Right hindlimb (tissue), 1 donor: ENCODE results near the gene FBXW7.

Source experiments
- DNase-seq: peaks from one replicate; pipeline ENCODE4 v3.0.0-alpha.2; 2018

Gene FBXW7

GRCh38 chr4:152464030-152464823 is 71.7 kb downstream of the FBXW7 start:
- DNase-seq: no peak

DNA sequence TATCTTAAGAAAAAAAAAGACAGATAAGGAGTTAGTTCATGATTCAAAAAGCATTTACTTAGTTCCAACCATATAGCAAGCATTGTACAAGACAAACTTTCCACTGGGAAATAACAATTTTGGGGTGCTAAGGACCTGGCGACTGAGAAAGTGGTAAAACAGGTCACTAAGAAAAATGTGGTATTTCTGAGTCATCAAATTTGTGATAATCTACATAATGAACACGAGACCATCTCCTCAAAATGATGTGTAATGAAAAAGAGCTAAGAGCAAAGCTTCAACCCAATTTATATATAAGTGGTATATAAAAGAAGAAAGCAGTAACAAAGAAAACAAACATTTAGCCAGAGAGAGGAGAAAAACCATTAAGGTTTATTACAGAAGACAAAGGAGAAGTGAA is 72.3 kb downstream of the FBXW7 start:
- no peak for DNase-seq

- DNase-seq: no peak
These were observed 73.2 kb downstream of the FBXW7 start for GRCh38 chr4:152462695-152463094.

DNA sequence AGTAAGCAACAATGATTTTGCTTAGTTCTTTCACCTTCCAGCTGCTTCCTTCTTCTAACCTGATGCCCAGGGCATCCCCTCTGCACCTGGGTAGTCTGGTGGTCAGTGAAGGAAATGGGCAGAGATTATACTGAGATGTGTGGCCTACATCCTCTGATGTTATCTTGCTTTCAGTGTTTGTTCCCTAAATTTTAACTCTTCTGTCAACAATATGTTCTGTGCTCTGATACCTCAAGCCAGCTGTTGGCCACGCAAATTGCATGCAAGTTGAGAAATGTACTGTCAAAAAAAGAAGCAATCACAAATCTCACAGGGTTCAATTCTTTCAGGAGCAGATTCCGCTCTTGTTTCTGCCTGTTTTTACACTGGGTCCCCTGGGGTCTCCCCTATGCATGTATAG is 73.8 kb downstream of the FBXW7 start:
- DNase-seq: no peak

- DNase-seq: no peak
These were observed 75.4 kb downstream of the FBXW7 start for GRCh38 chr4:152460488-152460887.

- no peak for DNase-seq
These were observed 76.6 kb downstream of the FBXW7 start for GRCh38 chr4:152459326-152459725.

DNA sequence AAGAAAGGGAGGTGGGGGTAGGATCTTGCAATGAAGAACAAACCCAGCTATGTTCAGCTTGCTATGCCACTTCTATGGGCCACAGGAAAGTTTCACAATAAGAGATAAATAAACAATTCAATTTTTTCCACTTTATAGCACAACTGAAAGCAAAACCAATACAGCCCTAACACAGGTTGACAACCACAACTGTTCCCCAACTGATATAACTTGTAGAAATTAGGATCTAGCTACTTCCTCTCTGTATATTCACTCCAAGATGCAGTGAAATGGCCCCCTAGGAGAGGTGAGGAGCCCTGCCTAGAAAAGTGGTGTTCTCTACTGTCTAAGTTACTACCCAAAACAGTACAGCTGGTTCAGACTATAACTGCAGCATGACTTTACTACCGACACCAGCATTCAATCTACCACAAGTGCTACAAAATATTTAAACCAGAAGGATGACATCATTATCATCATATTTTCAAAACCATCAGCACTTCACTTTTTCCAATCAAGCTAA is 77.0 kb downstream of the FBXW7 start:
- no peak for DNase-seq

GRCh38 chr4:152456609-152457008 is 79.3 kb downstream of the FBXW7 start:
- no peak for DNase-seq

- no peak for DNase-seq
These were observed 80.6 kb downstream of the FBXW7 start for GRCh38 chr4:152455311-152455710.

DNA sequence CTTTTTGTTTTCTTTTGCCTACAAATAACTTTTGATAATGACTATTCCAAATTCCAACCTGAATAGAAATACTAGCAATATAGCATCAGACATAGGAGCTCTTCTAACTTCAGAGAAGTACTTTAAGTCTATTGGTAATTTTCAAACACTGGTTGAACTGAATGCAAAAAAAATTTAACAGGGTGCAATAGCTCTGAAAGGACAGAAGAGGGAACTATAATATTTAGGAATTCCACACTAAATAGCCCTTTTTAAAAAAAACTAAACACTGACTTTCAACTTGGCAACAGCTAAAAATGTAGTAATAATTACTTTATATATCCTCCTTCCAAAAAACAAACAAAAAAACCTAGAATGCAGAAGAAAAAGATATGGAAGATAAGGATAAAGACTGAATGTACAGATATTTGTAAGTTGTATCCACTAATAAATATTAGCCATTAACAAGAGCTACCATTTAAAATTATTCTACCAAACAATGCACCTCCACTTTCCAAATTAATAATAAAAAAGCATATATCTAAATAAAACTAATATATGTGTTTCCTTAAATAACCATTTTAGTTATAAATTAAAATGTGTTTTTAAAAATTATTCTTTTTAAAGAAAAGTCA is 81.4 kb downstream of the FBXW7 start:
- no peak for DNase-seq

DNA sequence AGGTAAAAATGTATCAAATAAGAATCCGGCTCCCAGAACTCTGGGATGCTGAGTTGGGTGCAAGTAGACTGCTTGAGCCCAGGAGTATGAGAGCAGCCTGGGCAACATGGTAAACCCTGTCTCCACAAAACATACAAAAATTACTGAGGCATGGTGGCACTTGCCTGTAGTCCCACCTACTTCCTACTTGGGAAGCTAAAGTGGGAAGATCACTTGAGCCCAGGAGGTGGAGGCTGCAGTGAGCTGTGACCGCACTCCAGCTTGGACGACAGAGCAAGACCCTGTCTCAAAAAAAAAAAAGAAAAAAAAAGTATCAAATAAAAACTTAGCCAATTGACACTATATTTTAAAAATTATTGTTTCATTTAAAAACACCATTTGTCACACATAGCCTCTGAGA is 84.4 kb downstream of the FBXW7 start:
- DNase-seq: no peak

GRCh38 chr4:152448854-152449253 is 87.0 kb downstream of the FBXW7 start:
- no peak for DNase-seq

DNA sequence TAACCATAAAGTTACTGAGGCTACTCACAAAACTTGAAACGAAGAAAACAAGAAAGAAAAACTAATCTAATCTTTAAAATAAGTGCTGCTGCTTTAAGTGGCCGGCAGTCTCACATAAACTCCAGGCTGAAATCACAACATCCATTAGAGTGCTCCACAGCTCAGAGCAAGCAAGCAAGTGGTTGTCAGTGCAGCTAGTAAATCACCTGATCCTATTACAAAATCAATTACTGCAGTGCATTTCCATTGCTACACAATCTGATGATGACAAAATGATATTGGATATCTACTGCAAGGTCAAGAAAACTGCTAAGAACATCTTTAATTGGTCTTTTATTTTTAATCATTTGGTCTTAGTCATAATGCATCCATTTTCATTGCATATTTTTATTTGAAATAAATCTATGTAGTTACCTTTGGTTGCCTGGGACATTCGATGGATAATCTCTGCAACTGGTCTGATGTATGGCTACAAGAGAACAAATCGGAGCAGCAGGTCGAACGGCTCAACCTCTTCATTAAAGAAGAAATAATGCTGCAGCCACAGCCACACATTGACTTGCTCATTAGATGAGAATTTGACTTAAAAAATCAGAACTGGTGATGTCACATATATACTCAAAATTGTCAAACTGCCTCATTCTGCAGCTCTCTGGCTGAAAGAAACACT is 87.7 kb downstream of the FBXW7 start:
- no peak for DNase-seq

DNA sequence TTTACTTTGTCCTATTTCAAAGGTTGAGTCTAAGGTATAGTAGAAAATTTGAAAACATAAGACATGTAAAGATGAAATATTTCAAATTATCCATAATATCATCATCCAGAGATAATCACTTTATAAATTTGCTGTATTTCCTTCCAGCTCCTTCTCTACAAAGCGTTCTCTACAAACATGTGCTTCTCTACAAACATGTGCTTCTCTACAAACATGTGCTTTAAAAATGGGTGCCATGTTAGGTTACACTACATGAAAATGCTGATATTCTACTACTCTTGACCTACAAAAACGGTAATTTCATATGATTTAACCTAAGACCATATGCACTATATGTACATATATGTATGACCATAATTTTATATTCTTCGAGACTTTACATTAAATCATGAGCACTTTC is 92.0 kb downstream of the FBXW7 start:
- no peak for DNase-seq

GRCh38 chr4:152437561-152437960 is 98.3 kb downstream of the FBXW7 start:
- DNase-seq: no peak

GRCh38 chr4:152436384-152436783 is 99.5 kb downstream of the FBXW7 start:
- DNase-seq: no peak

- no peak for DNase-seq
These were observed 101.9 kb downstream of the FBXW7 start for GRCh38 chr4:152434011-152434410.

GRCh38 chr4:152431784-152432183 is 104.1 kb downstream of the FBXW7 start:
- DNase-seq: no peak

- DNase-seq: no peak
These were observed 104.6 kb downstream of the FBXW7 start for GRCh38 chr4:152431291-152431690.

DNA sequence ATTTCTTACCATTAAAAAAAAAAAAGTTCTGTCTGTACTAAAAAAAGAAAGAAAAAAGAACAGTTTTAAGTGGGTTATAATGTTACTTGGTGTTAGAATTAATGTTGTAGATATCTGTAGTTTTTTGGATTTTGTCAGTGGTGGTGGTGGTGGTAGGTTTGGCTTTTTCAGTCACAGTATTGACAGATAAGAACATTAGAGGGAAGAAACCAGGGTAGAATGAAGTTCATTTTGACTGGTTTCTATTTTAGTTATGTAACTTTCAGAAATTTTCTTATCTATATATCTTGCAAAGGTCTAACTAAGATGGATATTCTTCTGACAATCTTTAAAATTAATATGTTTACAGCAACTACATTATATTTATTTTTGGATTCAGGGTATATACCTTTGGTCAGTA is 105.4 kb downstream of the FBXW7 start:
- no peak for DNase-seq

GRCh38 chr4:152427981-152428380 is 107.9 kb downstream of the FBXW7 start:
- no peak for DNase-seq

DNA sequence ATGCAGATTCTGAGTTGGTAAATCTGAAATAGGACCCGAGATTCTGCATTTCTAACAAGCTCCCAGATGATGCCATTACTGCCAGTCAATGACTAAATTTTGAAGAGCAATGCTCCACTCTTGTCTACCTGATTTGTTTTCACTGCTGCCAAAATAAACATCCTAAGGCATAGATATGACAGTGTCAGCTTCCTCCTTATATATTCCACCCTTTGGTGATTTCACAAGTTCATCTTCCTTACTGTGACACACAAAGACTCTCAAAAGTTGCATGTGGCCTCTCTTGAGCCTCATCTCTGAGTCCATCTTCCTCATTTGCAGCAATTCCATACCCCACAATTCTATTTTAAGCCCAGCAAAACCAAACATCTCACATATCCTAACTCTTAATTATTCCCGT is 110.9 kb downstream of the FBXW7 start:
- DNase-seq: no peak

DNA sequence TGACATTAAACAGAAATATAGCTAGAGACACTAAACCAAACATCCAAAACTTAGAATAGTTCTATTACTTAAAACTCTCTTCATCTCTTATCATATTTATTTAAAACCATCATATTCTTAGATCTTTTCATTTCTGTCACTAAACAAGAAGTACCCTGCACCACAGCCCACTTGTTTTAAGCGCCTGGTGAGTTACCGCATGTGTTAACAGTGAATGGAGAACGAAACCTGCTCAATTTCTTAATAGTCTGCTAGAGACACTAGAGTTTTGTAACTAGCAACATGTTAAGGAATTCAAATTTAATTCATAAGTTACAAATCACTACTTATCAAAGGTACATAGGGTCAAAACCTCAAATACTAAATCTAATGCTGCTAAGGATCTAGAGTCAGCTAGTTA is 111.5 kb downstream of the FBXW7 start:
- no peak for DNase-seq

GRCh38 chr4:152422817-152423320 is 113.0 kb downstream of the FBXW7 start:
- DNase-seq: no peak
